CD4-positive, alpha-beta T cell treated with Interleukin-4 for 4 hours (primary cell): ENCODE measurements around the gene CALY.

Experiments used
- DNase-seq: peaks from one replicate; pipeline ENCODE4 v3.0.0-alpha.2; 2020

Gene CALY

GRCh38 chr10:133309100-133309719 is 27.5 kb downstream of the CALY start:
- peak; percentile 88 for DNase-seq

- DNase-seq = peak; percentile 85
Measured at GRCh38 chr10:133308421-133309099, 28.1 kb downstream of the CALY start, which contains the start of the genes TUBGCP2 and ZNF511. TUBGCP2 (minus strand) TSS chr10:133308872; CDS start chr10:133302941, 5,931 bp downstream. ZNF511 (plus strand) TSS chr10:133308914; CDS start chr10:133308944, 30 bp downstream.

- peak; percentile 91 for DNase-seq
Measured at GRCh38 chr10:133307776-133308420, 28.8 kb downstream of the CALY start.

GRCh38 chr10:133306941-133307379 is 29.7 kb downstream of the CALY start:
- no peak for DNase-seq

GRCh38 chr10:133306097-133306476 is 30.6 kb downstream of the CALY start:
- DNase-seq = no peak

- DNase-seq = no peak
Measured at GRCh38 chr10:133303206-133303605, 33.5 kb downstream of the CALY start.

GRCh38 chr10:133302230-133302629 is 34.5 kb downstream of the CALY start:
- DNase-seq = no peak

GRCh38 chr10:133299738-133300137 is 37.0 kb downstream of the CALY start:
- DNase-seq = no peak

GRCh38 chr10:133299224-133299623 is 37.5 kb downstream of the CALY start:
- no peak for DNase-seq

- no peak for DNase-seq
Measured at GRCh38 chr10:133298466-133298865, 38.2 kb downstream of the CALY start.

GRCh38 chr10:133297504-133297903 is 39.2 kb downstream of the CALY start:
- DNase-seq = no peak

GRCh38 chr10:133295426-133296320 is 41.0 kb downstream of the CALY start:
- DNase-seq = no peak

- no peak for DNase-seq
Measured at GRCh38 chr10:133294189-133294588, 42.5 kb downstream of the CALY start.

- DNase-seq = no peak
Measured at GRCh38 chr10:133293810-133294119, 42.9 kb downstream of the CALY start.

GRCh38 chr10:133292919-133293809 is 43.5 kb downstream of the CALY start:
- DNase-seq = peak; percentile 33

- DNase-seq = no peak
Measured at GRCh38 chr10:133289761-133290160, 46.9 kb downstream of the CALY start.

- DNase-seq = no peak
Measured at GRCh38 chr10:133287832-133288500, 48.7 kb downstream of the CALY start.

GRCh38 chr10:133286366-133286765 is 50.3 kb downstream of the CALY start:
- no peak for DNase-seq

GRCh38 chr10:133285217-133285616 is 51.5 kb downstream of the CALY start:
- no peak for DNase-seq

GRCh38 chr10:133283931-133284330 is 52.8 kb downstream of the CALY start:
- DNase-seq = no peak

- DNase-seq = no peak
Measured at GRCh38 chr10:133282846-133283390, 53.8 kb downstream of the CALY start.
